Endothelial cell of umbilical vein (primary cell): Measurements from ENCODE around the gene KRT81.

Experiments
- CTCF ChIP-seq, 2 donors: IDR thresholded peaks; 1 replicate in 1 of 2; 2 replicates in 1 of 2; pipeline ENCODE4 v1.5.1; 2011; ENCODE audit warnings: low read length in 2 of 2, mild to moderate bottlenecking in 2 of 2, moderate library complexity in 2 of 2, control low read depth in 1 of 2, inconsistent platforms in 1 of 2, low read depth in 1 of 2; ENCODE audit not compliant: insufficient read depth in 1 of 2; ENCODE audit errors: extremely low read depth in 1 of 2
- EZH2 ChIP-seq: IDR thresholded peaks from 2 replicates; pipeline ENCODE4 v1.6.1; 2012; ENCODE audit warnings: borderline replicate concordance, low read depth, mild to moderate bottlenecking, moderate library complexity, low read length, inconsistent platforms; ENCODE audit not compliant: severe bottlenecking
- FOS ChIP-seq: IDR thresholded peaks from 2 replicates; pipeline ENCODE4 v1.6.1; 2011; ENCODE audit warnings: mild to moderate bottlenecking, low read length, moderate library complexity, borderline replicate concordance; ENCODE audit not compliant: insufficient read depth
- MYC ChIP-seq: IDR thresholded peaks from one replicate; pipeline ENCODE4 v1.6.1; 2011; ENCODE audit warnings: mild to moderate bottlenecking, low read depth, low read length
- POLR2A ChIP-seq: IDR thresholded peaks from 2 replicates; pipeline ENCODE4 v1.6.1; 2012; ENCODE audit warnings: low read depth, mild to moderate bottlenecking, control low read depth, low read length
- POLR2AphosphoS5 ChIP-seq: IDR thresholded peaks from 2 replicates; pipeline ENCODE4 v1.6.1; 2012; ENCODE audit warnings: low read depth, mild to moderate bottlenecking, control low read depth, low read length, moderate library complexity; ENCODE audit not compliant: insufficient read depth
- TF ChIP-seq, protein P1 (sequence below): IDR thresholded peaks from 2 replicates; pipeline ENCODE4 v1.6.1; 2011; ENCODE audit not compliant: insufficient read depth, insufficient read length

DNA sequence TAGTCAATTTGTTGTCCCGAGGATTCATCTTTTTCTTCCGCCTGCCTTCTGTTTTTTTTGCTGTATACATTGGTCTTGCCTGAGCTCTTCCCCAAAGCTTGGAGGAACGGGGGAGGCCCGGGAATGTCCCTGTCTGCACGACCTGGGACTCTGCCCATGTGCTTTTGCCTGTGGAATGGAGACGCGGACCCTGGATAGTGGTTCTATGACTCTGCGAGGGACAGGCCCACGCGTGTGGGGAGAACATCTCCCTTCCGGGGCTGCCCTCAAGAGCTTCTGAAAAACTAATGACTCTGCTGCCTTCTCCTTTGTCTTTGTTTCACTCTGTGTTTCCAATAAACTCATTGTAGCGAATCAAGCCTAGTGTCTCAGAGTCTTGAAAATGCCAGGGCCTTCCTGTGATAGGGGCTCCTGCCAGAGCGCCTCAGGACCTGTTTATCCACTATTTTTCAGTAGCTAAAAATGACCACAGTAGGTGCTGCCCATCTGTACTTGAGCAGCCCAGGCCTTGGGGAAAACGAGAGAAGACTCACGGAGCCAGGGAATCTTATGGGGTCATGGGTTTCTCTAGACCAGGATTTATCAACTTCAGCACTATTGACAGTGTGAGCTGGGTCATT, 17.6 kb upstream of the KRT81 start:
- no peak for TF ChIP-seq CTCF (IDR thresholded peaks at IDR 0.05; ENCODE audit: extremely low read depth in 1 of 2, insufficient read depth in 1 of 2, low read depth in 1 of 2, low read length in 2 of 2)
- TF ChIP-seq, protein P1, sequence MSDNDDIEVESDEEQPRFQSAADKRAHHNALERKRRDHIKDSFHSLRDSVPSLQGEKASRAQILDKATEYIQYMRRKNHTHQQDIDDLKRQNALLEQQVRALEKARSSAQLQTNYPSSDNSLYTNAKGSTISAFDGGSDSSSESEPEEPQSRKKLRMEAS, result no peak
- no peak for TF ChIP-seq POLR2A
- no peak for TF ChIP-seq EZH2
- no peak for TF ChIP-seq MYC
- no peak for TF ChIP-seq POLR2AphosphoS5
- no peak for TF ChIP-seq FOS
